Measurements from ENCODE around the gene TEX35.

Gene TEX35

DNA sequence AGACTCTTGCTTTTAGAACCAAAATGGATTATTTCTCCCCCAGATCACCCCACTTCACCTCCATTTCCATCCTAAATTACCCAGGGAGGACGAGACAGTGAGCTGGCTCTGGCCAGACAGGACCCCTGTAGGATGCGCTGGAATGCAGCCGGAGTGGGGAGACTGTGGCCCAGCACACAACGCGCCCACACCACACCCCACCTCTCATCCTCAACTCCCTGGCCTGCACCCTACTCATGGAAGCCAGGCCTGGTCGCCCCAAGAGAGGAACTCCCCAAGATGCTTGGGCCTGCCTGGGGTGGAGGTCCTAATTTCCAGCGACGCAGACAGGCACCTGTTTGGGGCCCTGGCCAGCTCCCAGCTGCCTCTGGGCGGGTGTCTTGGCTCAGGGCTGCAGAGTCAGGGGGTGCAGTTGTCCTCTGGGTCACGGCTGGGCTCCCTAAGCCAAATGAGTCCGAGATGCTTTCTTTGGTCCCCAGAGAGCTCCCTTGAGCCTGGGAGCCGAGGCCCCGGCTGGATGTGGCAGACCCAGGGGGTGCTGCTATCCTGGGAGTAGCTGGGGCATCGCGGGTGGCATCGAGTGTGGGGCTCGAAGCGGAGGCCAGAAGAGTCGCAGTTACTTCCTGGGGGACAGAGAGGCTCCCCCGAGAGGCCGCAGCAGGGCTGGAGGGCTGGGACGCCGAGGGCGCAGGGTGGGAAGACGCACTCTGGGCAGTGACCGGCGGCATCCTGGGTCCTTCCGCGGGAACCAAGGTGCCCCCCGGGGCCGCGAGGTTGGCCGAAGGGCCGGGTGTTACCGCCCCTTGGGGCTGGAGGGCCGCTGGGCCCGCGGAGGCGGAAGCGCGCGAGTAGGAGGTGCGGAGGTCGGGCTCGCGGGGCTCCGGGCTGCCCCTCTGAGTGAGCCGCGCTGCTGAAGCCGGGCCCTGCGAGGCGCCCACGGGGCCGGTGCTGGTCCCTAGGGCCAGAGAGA lies 26.5 kb upstream of the TEX35 start:
- H4K20me1 ChIP-seq (ENCODE audit: insufficient read depth, low read length) = no peaks in the 10 kb centered on the region
- no peaks in the 10 kb centered on the region for H3K9me2 ChIP-seq (ENCODE audit: low read depth, low read length)
- H2AFZ ChIP-seq (ENCODE audit: low read length) = no peak overlapping the region
- TF ChIP-seq EZH2 (IDR thresholded peaks at IDR 0.05; ENCODE audit: borderline replicate concordance, low read length) = no peak
- TF ChIP-seq, protein P1, sequence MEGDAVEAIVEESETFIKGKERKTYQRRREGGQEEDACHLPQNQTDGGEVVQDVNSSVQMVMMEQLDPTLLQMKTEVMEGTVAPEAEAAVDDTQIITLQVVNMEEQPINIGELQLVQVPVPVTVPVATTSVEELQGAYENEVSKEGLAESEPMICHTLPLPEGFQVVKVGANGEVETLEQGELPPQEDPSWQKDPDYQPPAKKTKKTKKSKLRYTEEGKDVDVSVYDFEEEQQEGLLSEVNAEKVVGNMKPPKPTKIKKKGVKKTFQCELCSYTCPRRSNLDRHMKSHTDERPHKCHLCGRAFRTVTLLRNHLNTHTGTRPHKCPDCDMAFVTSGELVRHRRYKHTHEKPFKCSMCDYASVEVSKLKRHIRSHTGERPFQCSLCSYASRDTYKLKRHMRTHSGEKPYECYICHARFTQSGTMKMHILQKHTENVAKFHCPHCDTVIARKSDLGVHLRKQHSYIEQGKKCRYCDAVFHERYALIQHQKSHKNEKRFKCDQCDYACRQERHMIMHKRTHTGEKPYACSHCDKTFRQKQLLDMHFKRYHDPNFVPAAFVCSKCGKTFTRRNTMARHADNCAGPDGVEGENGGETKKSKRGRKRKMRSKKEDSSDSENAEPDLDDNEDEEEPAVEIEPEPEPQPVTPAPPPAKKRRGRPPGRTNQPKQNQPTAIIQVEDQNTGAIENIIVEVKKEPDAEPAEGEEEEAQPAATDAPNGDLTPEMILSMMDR (IDR thresholded peaks at IDR 0.05; ENCODE audit: low read length) = no peak
- H3K79me2 ChIP-seq (ENCODE audit: insufficient read depth, low read length) = no peaks in the 10 kb centered on the region
- peak overlapping the region; percentile 55; the same call in 1 of the 2 replicates for H3K4me2 ChIP-seq (ENCODE audit: low read length)
- H3K9ac ChIP-seq (ENCODE audit: low read length) = no peak overlapping the region
- H3K36me3 ChIP-seq (ENCODE audit: insufficient read depth, low read length) = no peaks in the 10 kb centered on the region
- no peak overlapping the region for H3K27ac ChIP-seq (ENCODE audit: low read depth, low read length, poor library complexity, severe bottlenecking)
- H3K27me3 ChIP-seq (ENCODE audit: insufficient read depth, low read length) = no peaks in the 10 kb centered on the region
- no peaks in the 10 kb centered on the region for H3K9me3 ChIP-seq (ENCODE audit: low read length)
- no peaks in the 10 kb centered on the region for H3F3A ChIP-seq (ENCODE audit: insufficient read depth, low read length)
- peaks cover 9% of the 10 kb centered on the region for H3K4me1 ChIP-seq (ENCODE audit: insufficient read depth, low read length, severe bottlenecking)
- H3K4me3 ChIP-seq (ENCODE audit: low read depth, low read length, poor library complexity, severe bottlenecking) = peak overlapping the region; percentile 28

DNA sequence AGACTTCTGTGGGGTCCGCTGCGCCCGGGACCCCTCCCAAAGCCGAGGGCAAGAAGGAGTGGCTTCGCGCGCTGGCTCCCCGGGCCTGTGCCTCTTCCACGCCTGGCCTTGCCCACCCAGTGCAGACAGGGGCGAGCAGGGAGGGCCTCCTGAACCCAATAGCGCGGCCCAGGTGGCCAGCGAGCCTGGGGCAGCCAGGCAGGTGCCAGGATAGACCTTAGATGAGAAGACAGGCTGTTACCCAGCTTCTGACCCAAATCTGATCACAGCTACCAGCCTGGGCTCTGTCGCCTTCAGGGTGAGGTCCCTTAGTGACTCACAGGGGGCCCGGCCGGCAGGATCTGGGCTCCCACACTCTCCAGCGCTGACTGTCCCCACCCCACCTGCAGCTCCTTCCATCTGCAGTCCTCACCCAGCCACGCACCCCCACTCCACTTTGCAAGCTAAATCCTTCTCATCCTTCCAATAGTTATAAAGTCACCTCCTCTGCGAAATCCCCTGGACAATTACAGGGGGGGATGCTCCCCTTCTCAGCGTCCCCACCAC lies 25.8 kb upstream of the TEX35 start:
- Histone ChIP-seq H3K9ac (ENCODE audit: low read length) (no peak overlapping the region), H3K9me3 (ENCODE audit: low read length) (no peaks in the 10 kb centered on the region), H3K4me1 (ENCODE audit: insufficient read depth, low read length, severe bottlenecking) (peaks cover 9% of the 10 kb centered on the region), H3K27ac (ENCODE audit: low read depth, low read length, poor library complexity, severe bottlenecking) (no peak overlapping the region), H3F3A (ENCODE audit: insufficient read depth, low read length) (no peaks in the 10 kb centered on the region), H3K79me2 (ENCODE audit: insufficient read depth, low read length) (no peaks in the 10 kb centered on the region), H3K27me3 (ENCODE audit: insufficient read depth, low read length) (no peaks in the 10 kb centered on the region), H3K36me3 (ENCODE audit: insufficient read depth, low read length) (no peaks in the 10 kb centered on the region), H2AFZ (ENCODE audit: low read length) (no peak overlapping the region), H3K4me3 (ENCODE audit: low read depth, low read length, poor library complexity, severe bottlenecking) (peak overlapping the region; percentile 28), H4K20me1 (ENCODE audit: insufficient read depth, low read length) (no peaks in the 10 kb centered on the region), H3K4me2 (ENCODE audit: low read length) (peak overlapping the region; percentile 55; the same call in 1 of the 2 replicates), H3K9me2 (ENCODE audit: low read depth, low read length) (no peaks in the 10 kb centered on the region)
- no peak for TF ChIP-seq EZH2 (IDR thresholded peaks at IDR 0.05; ENCODE audit: borderline replicate concordance, low read length)
- TF ChIP-seq, protein P1 (IDR thresholded peaks at IDR 0.05; ENCODE audit: low read length) = no peak

DNA sequence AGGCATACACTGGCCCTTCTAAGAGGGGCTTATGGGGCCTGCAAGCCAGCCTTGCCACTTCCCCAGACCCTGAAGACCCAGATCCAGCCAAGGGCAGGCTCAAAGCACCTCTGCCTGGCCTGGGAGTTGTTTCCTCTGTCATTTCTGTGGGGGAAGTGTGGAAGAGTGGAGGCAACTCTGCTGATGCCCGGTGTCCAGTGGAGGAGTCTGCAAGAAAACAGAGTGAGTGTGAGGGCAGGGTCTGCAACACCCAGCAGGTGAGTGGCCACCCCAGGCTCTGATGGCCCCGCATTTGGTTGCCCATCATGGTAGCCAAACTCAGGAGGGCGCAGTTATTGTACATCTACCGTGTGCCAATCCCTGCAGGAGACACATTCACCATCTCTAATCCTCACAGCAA lies 24.5 kb upstream of the TEX35 start:
- Histone ChIP-seq H4K20me1 (ENCODE audit: insufficient read depth, low read length) (no peaks in the 10 kb centered on the region), H3K9me2 (ENCODE audit: low read depth, low read length) (no peaks in the 10 kb centered on the region), H3K27ac (ENCODE audit: low read depth, low read length, poor library complexity, severe bottlenecking) (no peak overlapping the region), H3F3A (ENCODE audit: insufficient read depth, low read length) (no peaks in the 10 kb centered on the region), H3K4me2 (ENCODE audit: low read length) (no peak overlapping the region), H3K9ac (ENCODE audit: low read length) (no peak overlapping the region), H3K36me3 (ENCODE audit: insufficient read depth, low read length) (no peaks in the 10 kb centered on the region), H3K79me2 (ENCODE audit: insufficient read depth, low read length) (no peaks in the 10 kb centered on the region), H3K4me3 (ENCODE audit: low read depth, low read length, poor library complexity, severe bottlenecking) (no peak overlapping the region), H3K4me1 (ENCODE audit: insufficient read depth, low read length, severe bottlenecking) (peaks cover 9% of the 10 kb centered on the region), H2AFZ (ENCODE audit: low read length) (no peak overlapping the region), H3K9me3 (ENCODE audit: low read length) (no peaks in the 10 kb centered on the region), H3K27me3 (ENCODE audit: insufficient read depth, low read length) (no peaks in the 10 kb centered on the region)
- TF ChIP-seq, protein P1 (IDR thresholded peaks at IDR 0.05; ENCODE audit: low read length) = no peak
- no peak for TF ChIP-seq EZH2 (IDR thresholded peaks at IDR 0.05; ENCODE audit: borderline replicate concordance, low read length)

All from OCI-LY1 (cell line).